ENCODE data around the gene KCNH8.

DNA sequence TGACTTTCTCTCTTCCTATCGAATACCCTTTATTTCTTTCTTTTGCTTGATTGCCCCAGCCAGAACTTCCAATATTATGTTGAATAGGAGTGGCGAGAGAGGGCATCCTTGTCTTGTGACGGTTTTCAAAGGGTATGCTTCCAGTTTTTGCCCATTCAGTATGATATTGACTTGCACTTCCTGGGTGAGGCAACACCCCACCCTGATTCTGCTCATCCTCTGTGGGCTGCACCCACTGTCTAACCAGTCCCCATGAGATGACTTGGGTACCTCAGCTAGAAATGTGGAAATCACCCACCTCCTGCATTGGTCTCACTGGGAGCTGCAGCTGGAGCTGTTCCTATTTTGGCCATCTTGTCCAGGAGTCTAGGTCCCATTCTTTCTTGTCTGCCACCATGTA is 44.8 kb upstream of the KCNH8 start:
- TF ChIP-seq EZH2 (IDR thresholded peaks at IDR 0.05) (no peak), EZH2phosphoT487 (IDR thresholded peaks at IDR 0.05) (no peak)
- TF ChIP-seq, protein P1, sequence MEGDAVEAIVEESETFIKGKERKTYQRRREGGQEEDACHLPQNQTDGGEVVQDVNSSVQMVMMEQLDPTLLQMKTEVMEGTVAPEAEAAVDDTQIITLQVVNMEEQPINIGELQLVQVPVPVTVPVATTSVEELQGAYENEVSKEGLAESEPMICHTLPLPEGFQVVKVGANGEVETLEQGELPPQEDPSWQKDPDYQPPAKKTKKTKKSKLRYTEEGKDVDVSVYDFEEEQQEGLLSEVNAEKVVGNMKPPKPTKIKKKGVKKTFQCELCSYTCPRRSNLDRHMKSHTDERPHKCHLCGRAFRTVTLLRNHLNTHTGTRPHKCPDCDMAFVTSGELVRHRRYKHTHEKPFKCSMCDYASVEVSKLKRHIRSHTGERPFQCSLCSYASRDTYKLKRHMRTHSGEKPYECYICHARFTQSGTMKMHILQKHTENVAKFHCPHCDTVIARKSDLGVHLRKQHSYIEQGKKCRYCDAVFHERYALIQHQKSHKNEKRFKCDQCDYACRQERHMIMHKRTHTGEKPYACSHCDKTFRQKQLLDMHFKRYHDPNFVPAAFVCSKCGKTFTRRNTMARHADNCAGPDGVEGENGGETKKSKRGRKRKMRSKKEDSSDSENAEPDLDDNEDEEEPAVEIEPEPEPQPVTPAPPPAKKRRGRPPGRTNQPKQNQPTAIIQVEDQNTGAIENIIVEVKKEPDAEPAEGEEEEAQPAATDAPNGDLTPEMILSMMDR (IDR thresholded peaks at IDR 0.05) = no peak
